Naive thymus-derived CD4-positive, alpha-beta T cell (primary cell): Measurements from ENCODE around the gene ARHGEF40. TPM values are rescaled to one million over a fixed set of nuclear protein-coding genes. Genes with fewer than 3 reads are reported as not detected.

Experiments
- ATAC-seq: fragments of 150-1000 bp; cut with Tn5 transposase; 2 replicates; pipeline ENCODE4 v1.10.0; 2021; ENCODE audit warnings: mild to moderate bottlenecking, moderate library complexity
- CTCF ChIA-PET: fragments of 350-600 bp; sonication (Branson Sonifier 250); formaldehyde crosslinking; loops from one replicate; lab custom pipeline; 2021; ENCODE audit warnings: antibody characterized with exemption; lab: Charles Lee
- POLR2A ChIA-PET: fragments of 350-600 bp; sonication (Branson Sonifier 250); formaldehyde crosslinking; loops from one replicate; lab custom pipeline; 2021; ENCODE audit warnings: antibody characterized with exemption, inconsistent platforms; lab: Charles Lee
- DNase-seq, 9 donors: peaks; one replicate each; pipeline versions ENCODE4 v3.0.0 to v3.0.0-alpha.2; 2020 to 2022; ENCODE audit warnings: mixed read lengths in 1 of 9
- H3K27ac ChIP-seq: one replicate; pipeline ENCODE4 v1.7.0; 2013; ENCODE audit warnings: mild to moderate bottlenecking, low read depth, low read length, moderate library complexity
- H3K27me3 ChIP-seq, 2 donors: one replicate each; pipeline ENCODE4 v1.7.0; 2013; ENCODE audit warnings: low read length in 2 of 2, mild to moderate bottlenecking in 2 of 2, moderate library complexity in 2 of 2; ENCODE audit not compliant: control insufficient read depth in 2 of 2, insufficient read depth in 2 of 2
- H3K36me3 ChIP-seq, 3 experiments: 1 replicate in 2 of 3; 2 replicates in 1 of 3; pipeline ENCODE4 v1.7.0; 2013; ENCODE audit warnings: low read length in 3 of 3, mild to moderate bottlenecking in 3 of 3, moderate library complexity in 1 of 3; ENCODE audit not compliant: insufficient read depth in 3 of 3, control insufficient read depth in 2 of 3
- H3K4me1 ChIP-seq, 2 donors: one replicate each; pipeline ENCODE4 v1.7.0; 2013; ENCODE audit warnings: low read length in 2 of 2, mild to moderate bottlenecking in 2 of 2, moderate library complexity in 1 of 2; ENCODE audit not compliant: control insufficient read depth in 2 of 2, insufficient read depth in 2 of 2
- H3K4me3 ChIP-seq: 2 replicates; pipeline ENCODE4 v1.7.0; 2013; ENCODE audit warnings: mild to moderate bottlenecking, low read length
- H3K9me3 ChIP-seq, 3 experiments: 1 replicate in 2 of 3; 2 replicates in 1 of 3; pipeline ENCODE4 v1.7.0; 2013; ENCODE audit warnings: low read length in 3 of 3; ENCODE audit not compliant: control insufficient read depth in 2 of 3
- H3K27ac Mint-ChIP-seq, 9 donors: one replicate each; pipeline ENCODE4 v1.8.0; 2020 to 2022; ENCODE audit warnings: mixed read lengths in 9 of 9, mild to moderate bottlenecking in 8 of 9, moderate library complexity in 5 of 9, inconsistent platforms in 2 of 9
- H3K27me3 Mint-ChIP-seq, 5 donors: one replicate each; pipeline ENCODE4 v1.8.0; 2021 to 2022; ENCODE audit warnings: mixed read lengths in 5 of 5, mild to moderate bottlenecking in 1 of 5
- H3K36me3 Mint-ChIP-seq, 5 donors: one replicate each; pipeline ENCODE4 v1.8.0; 2020 to 2022; ENCODE audit warnings: mixed read lengths in 5 of 5, mild to moderate bottlenecking in 3 of 5, inconsistent platforms in 1 of 5
- H3K4me1 Mint-ChIP-seq, 7 donors: one replicate each; pipeline ENCODE4 v1.8.0; 2020 to 2022; ENCODE audit warnings: mixed read lengths in 7 of 7, mild to moderate bottlenecking in 3 of 7, inconsistent platforms in 1 of 7
- H3K4me3 Mint-ChIP-seq, 10 donors: one replicate each; pipeline ENCODE4 v1.8.0; 2020 to 2022; ENCODE audit warnings: mild to moderate bottlenecking in 10 of 10, mixed read lengths in 10 of 10, moderate library complexity in 6 of 10, inconsistent platforms in 2 of 10
- H3K9me3 Mint-ChIP-seq, 11 donors: one replicate each; pipeline ENCODE4 v1.8.0; 2020 to 2022; ENCODE audit warnings: mixed read lengths in 11 of 11, mild to moderate bottlenecking in 4 of 11, inconsistent platforms in 1 of 11, moderate library complexity in 1 of 11
- intact Hi-C, 2 donors: fragments of 100-400 bp; cut with micrococcal nuclease; formaldehyde crosslinking; loops; one replicate each; pipeline ENCODE4 v1.15.1; 2023
- polyA plus RNA-seq, 2 donors: library from polyadenylated mRNA; unstranded; fragments of 300-500 nt; fragmentation: Illumina TruSeq; gene quantifications; one replicate each; pipeline ENCODE4 v1.2.3, GENCODE V29; 2021
- total RNA-seq, 6 experiments: library from RNA in 5 of 6; stranded (reverse) in 5 of 6; gene quantifications; 1 replicate in 5 of 6; 2 replicates in 1 of 6; pipeline ENCODE4 v1.2.3 and lab custom pipeline; 2021 to 2026

Gene ARHGEF40
- total and polyA plus RNA-seq, 7 experiments from 2014 or later, result 0.11 to 40.5 (median 0.81) TPM; not detected in 2

GRCh38 chr14:21030531-21030930 is 39.6 kb upstream of the ARHGEF40 start:
- CTCF ChIA-PET, result interaction anchor here (10.2 kb wide), 1 partner anchor 14 kb away, joined by 99 read pairs; no protein-coding TSS in a partner anchor
- POLR2A ChIA-PET, result no interaction called here
- intact Hi-C loops, result no loop called here

DNA sequence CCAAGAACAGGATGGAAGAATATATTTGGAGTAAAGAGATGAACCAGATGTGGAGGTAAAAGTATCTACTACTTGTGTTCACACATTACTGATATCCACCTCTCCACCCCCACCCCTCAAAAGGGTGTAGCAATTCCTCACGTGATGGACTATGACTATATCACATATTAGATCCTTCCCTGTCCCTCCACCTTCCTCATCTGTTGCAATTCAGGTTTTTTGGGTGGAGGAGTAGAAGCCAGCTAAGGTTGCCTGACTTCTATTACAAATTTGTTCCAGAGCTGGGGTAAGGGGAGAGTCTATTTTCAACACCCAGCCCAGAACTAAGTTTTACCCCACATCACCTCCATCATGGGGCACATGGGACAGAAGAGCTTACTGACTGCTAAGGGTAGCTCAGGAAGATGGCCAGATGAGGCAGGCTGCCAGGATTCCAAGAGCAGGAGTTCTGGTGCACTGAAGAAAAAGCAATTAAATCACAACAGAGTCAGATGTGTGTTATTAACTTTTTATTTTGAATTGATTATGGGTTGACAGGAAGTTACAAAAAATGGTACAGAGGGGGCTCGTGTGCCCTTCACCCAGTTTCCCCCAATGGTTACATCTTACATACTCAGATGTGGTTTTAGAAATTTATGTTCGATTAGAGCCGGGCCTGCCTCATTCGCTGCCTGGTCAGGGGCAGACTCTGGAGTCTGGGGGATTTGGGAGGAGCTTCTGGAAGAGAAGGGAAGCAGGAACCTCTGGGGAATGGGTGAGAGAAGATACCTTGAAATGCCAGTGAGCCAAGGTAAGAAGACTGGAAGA is 37.6 kb upstream of the ARHGEF40 start:
- Histone ChIP-seq H3K27ac (no peak overlapping the region), H3K27me3 (no peaks in the 10 kb centered on the region), H3K9me3 (no peaks in the 10 kb centered on the region), H3K4me3 (no peak overlapping the region), H3K4me1 (no peaks in the 10 kb centered on the region), H3K36me3 (no peaks in the 10 kb centered on the region)
- intact Hi-C loops, result no loop called here
- POLR2A ChIA-PET, result no interaction called here
- CTCF ChIA-PET, result interaction anchor here (1.5 to 10.2 kb wide), 3 partner anchors 8 to 60 kb away, joined by 4 to 99 read pairs (median 5); no protein-coding TSS in a partner anchor
- ATAC-seq (no peak), DNase-seq (no peak)
- Mint-ChIP-seq H3K4me1 (no peaks in the 10 kb centered on the region), H3K9me3 (no peaks in the 10 kb centered on the region), H3K27ac (no peak overlapping the region), H3K36me3 (no peaks in the 10 kb centered on the region), H3K27me3 (peaks cover 0 to 25% (median 0%) of the 10 kb centered on the region in 5 donors), H3K4me3 (no peak overlapping the region)

More at GRCh38 chr14:21030531-21030930, 39.6 kb upstream of the ARHGEF40 start:
- no peaks in the 10 kb centered on the region for H3K27me3 ChIP-seq
- ATAC-seq, result no peak
- no peaks in the 10 kb centered on the region for H3K9me3 Mint-ChIP-seq
- H3K36me3 ChIP-seq, result no peaks in the 10 kb centered on the region
- no peak for DNase-seq
- no peak overlapping the region for H3K4me3 ChIP-seq
- no peak overlapping the region for H3K4me3 Mint-ChIP-seq
- H3K4me1 ChIP-seq, result no peaks in the 10 kb centered on the region
- no peak overlapping the region for H3K27ac ChIP-seq
- H3K9me3 ChIP-seq, result no peaks in the 10 kb centered on the region
- H3K27me3 Mint-ChIP-seq, result peaks cover 0 to 30% (median 0%) of the 10 kb centered on the region in 5 donors
- no peaks in the 10 kb centered on the region for H3K36me3 Mint-ChIP-seq
- peak overlapping the region in 1 of 9 donors; percentile 16 for H3K27ac Mint-ChIP-seq
- peaks cover 0 to 5% (median 0%) of the 10 kb centered on the region in 7 donors for H3K4me1 Mint-ChIP-seq

DNA sequence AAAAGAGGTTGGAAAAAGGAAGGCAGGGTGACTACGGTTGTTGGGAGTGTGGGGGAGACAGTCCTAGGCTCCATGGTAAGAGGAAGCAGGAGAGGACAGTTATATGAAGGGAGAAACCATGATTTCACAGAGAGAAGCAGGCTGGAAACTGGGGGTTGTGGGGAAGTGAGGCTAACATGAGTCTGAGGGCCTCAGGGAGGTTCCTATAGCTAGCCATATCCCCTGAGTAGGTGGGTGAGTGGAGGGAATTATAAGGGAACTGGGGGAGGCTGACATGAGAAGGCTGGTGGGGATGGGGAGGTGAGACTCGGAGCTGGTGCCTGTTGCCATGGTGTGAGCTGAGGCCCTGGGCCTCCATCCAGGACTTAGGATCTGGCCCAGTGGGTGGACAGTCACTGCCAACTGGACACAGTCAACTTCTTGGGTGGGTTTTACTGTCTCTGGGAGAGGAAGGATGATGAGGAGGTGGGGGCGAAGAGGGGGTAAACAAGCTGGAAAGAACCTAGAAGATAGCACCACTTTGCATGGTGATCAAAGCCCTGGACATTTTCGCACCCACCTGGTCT is 36.9 kb upstream of the ARHGEF40 start:
- Histone ChIP-seq H3K4me3 (no peak overlapping the region), H3K27ac (no peak overlapping the region), H3K27me3 (no peaks in the 10 kb centered on the region), H3K4me1 (no peaks in the 10 kb centered on the region), H3K36me3 (no peaks in the 10 kb centered on the region), H3K9me3 (no peaks in the 10 kb centered on the region)
- Mint-ChIP-seq H3K4me3 (no peak overlapping the region), H3K9me3 (no peaks in the 10 kb centered on the region), H3K27me3 (peaks cover 0 to 30% (median 0%) of the 10 kb centered on the region in 5 donors), H3K4me1 (no peaks in the 10 kb centered on the region), H3K27ac (no peak overlapping the region), H3K36me3 (no peaks in the 10 kb centered on the region)
- intact Hi-C loops, result no loop called here
- POLR2A ChIA-PET, result interaction anchor here (0.6 to 1.3 kb wide), 2 partner anchors 9 to 13 kb away, joined by 3 to 4 read pairs; no protein-coding TSS in a partner anchor
- no peak for DNase-seq
- CTCF ChIA-PET, result interaction anchor here (2.0 to 10.2 kb wide), 2 partner anchors 17 to 59 kb away, joined by 5 to 99 read pairs; no protein-coding TSS in a partner anchor
- no peak for ATAC-seq

DNA sequence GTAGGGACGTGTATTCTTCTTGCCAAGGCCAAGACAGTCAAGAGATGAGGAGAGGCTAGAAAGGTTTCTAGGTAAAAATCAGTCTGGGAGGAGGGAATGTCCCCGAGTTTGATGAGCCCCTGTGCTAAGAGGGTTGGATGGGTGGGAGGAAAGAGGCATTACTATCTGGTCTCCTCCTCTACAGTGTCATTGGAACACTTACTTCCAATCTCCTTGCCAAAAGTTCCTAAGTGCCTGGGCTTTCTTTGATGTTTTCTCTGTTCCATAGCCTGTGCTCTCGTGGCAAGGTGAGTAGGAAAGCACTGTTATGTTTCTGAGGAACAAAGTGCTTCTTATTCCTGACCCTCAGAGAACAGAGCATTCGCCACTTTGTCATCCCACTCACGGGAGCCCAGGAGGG is 35.4 kb upstream of the ARHGEF40 start, which contains the start of gene RNASE13:
RNASE13 (minus strand) TSS at position 101 of the 400 bp plus-strand sequence. CDS start 519 bp downstream, outside the sequence.
- DNase-seq (no peak), ATAC-seq (no peak)
- no peaks in the 10 kb centered on the region for H3K4me1 ChIP-seq
- H3K4me3 ChIP-seq, result no peak within 1 kb of the TSS
- H3K9me3 ChIP-seq, result no peaks in the 10 kb centered on the region
- ChIA-PET CTCF (interaction anchor here (1.0 to 10.2 kb wide), 4 partner anchors 8 to 23 kb away, joined by 3 to 99 read pairs (median 4); no protein-coding TSS in a partner anchor), POLR2A (interaction anchor here (1.3 kb wide), 1 partner anchor 11 kb away, joined by 4 read pairs; no protein-coding TSS in a partner anchor)
- Mint-ChIP-seq H3K27ac (peak within 1 kb of the TSS in 1 of 9 donors; percentile 57), H3K4me3 (no peak within 1 kb of the TSS), H3K4me1 (no peaks in the 10 kb centered on the region), H3K9me3 (no peaks in the 10 kb centered on the region), H3K27me3 (peaks cover 0 to 33% (median 0%) of the 10 kb centered on the region in 5 donors), H3K36me3 (no peaks in the 10 kb centered on the region)
- H3K27me3 ChIP-seq, result no peaks in the 10 kb centered on the region
- H3K27ac ChIP-seq, result no peak within 1 kb of the TSS
- intact Hi-C loops, result no loop called here
- no peaks in the 10 kb centered on the region for H3K36me3 ChIP-seq

GRCh38 chr14:21036751-21037150 is 33.4 kb upstream of the ARHGEF40 start:
- H3K27me3 Mint-ChIP-seq, result peaks cover 0 to 29% (median 0%) of the 10 kb centered on the region in 5 donors
- Histone ChIP-seq H3K9me3 (no peaks in the 10 kb centered on the region), H3K27ac (no peak overlapping the region), H3K36me3 (no peaks in the 10 kb centered on the region), H3K4me3 (no peak overlapping the region), H3K27me3 (no peaks in the 10 kb centered on the region), H3K4me1 (no peaks in the 10 kb centered on the region)
- ChIA-PET POLR2A (no interaction called here), CTCF (interaction anchor here (1.2 to 10.2 kb wide), 2 partner anchors 20 to 25 kb away, joined by 3 to 99 read pairs; no protein-coding TSS in a partner anchor)
- DNase-seq (no peak), ATAC-seq (no peak)
- no peak overlapping the region for H3K27ac Mint-ChIP-seq
- no peaks in the 10 kb centered on the region for H3K4me1 Mint-ChIP-seq
- intact Hi-C loops, result no loop called here
- no peaks in the 10 kb centered on the region for H3K36me3 Mint-ChIP-seq
- no peak overlapping the region for H3K4me3 Mint-ChIP-seq
- H3K9me3 Mint-ChIP-seq, result no peaks in the 10 kb centered on the region

DNA sequence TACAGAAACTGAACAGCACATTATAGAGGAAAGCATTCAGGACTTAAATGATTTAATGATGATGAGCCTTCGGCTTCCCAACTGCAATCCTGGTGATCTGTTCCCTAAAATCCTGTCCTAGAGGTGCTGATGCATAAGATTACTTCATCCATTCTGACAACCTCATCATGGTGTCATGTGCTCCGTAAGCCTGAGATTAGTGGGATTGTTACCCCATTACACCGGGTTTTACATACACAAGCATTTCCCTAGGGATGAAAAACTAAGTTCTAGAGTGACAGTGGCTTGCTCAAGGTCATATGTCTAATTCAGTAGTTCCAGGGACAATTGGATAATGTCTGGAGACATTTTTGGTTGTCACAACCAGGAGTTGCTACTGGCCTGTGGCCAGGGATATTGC is 32.9 kb upstream of the ARHGEF40 start:
- no peaks in the 10 kb centered on the region for H3K9me3 Mint-ChIP-seq
- no peaks in the 10 kb centered on the region for H3K36me3 Mint-ChIP-seq
- H3K27me3 Mint-ChIP-seq, result peaks cover 0 to 31% (median 2%) of the 10 kb centered on the region in 5 donors
- ATAC-seq (no peak), DNase-seq (no peak)
- H3K4me1 ChIP-seq, result no peaks in the 10 kb centered on the region
- H3K27me3 ChIP-seq, result no peaks in the 10 kb centered on the region
- H3K27ac ChIP-seq, result no peak overlapping the region
- H3K4me3 ChIP-seq, result no peak overlapping the region
- H3K27ac Mint-ChIP-seq, result no peak overlapping the region
- H3K4me1 Mint-ChIP-seq, result no peaks in the 10 kb centered on the region
- intact Hi-C loops, result no loop called here
- no peaks in the 10 kb centered on the region for H3K36me3 ChIP-seq
- H3K4me3 Mint-ChIP-seq, result no peak overlapping the region
- POLR2A ChIA-PET, result no interaction called here
- H3K9me3 ChIP-seq, result no peaks in the 10 kb centered on the region
- CTCF ChIA-PET, result interaction anchor here (10.2 kb wide), 1 partner anchor 21 kb away, joined by 99 read pairs; no protein-coding TSS in a partner anchor
